H1 (cell line): Measurements from ENCODE around the gene TTR. TPM values are rescaled to one million over a fixed set of nuclear protein-coding genes. Genes with fewer than 3 reads are reported as not detected.
A peak's percentile ranks its signal among the peaks of the same experiment; 100 is the strongest.

Experiments
- CTCF ChIA-PET: fragments of 300-600 bp; sonication (Branson Sonifier 250); formaldehyde crosslinking; loops from one replicate; lab custom pipeline; 2021; ENCODE audit not compliant: partially characterized antibody; lab: Charles Lee
- POLR2A ChIA-PET: fragments of 300-600 bp; sonication (Branson Sonifier 250); formaldehyde crosslinking; loops from one replicate; lab custom pipeline; 2021; ENCODE audit warnings: inconsistent platforms; ENCODE audit not compliant: partially characterized antibody; lab: Charles Lee
- DNase-seq, 2 experiments: peaks; one replicate each; pipeline versions ENCODE4 v3.0.0 to v3.0.0-alpha.2; 2010 to 2022; ENCODE audit warnings: low spot score in 2 of 2, low read depth in 1 of 2, mixed read lengths in 1 of 2
- FAIRE-seq: peaks from 2 replicates; lab custom pipeline; 2011; peaks lifted over from hg19 to GRCh38; lab: Jason Lieb, UNC
- H2AFZ ChIP-seq: 2 replicates; pipeline ENCODE4 v1.8.1; 2012; ENCODE audit warnings: low read length, inconsistent platforms
- H2AK5ac ChIP-seq: 2 replicates; pipeline ENCODE4 v1.6.1; 2013; ENCODE audit warnings: low read depth, low read length
- H2BK120ac ChIP-seq: replicated peaks from 2 replicates; pipeline ENCODE3; 2013; ENCODE audit warnings: low read depth, low read length, inconsistent platforms
- H2BK12ac ChIP-seq: 2 replicates; pipeline ENCODE4 v1.6.1; 2013; ENCODE audit warnings: low read depth, low read length
- H2BK15ac ChIP-seq: 2 replicates; pipeline ENCODE4 v1.6.1; 2013; ENCODE audit warnings: low read length
- H2BK20ac ChIP-seq: 2 replicates; pipeline ENCODE4 v1.6.1; 2013; ENCODE audit warnings: low read length
- H2BK5ac ChIP-seq: 2 replicates; pipeline ENCODE4 v1.6.1; 2013; ENCODE audit warnings: low read depth, low read length
- H3K14ac ChIP-seq: 2 replicates; pipeline ENCODE4 v1.6.1; 2013; ENCODE audit warnings: inconsistent platforms; ENCODE audit not compliant: insufficient read length
- H3K18ac ChIP-seq: 2 replicates; pipeline ENCODE4 v1.6.1; 2013; ENCODE audit warnings: low read length; ENCODE audit errors: extremely low read depth
- H3K23ac ChIP-seq: 2 replicates; pipeline ENCODE4 v1.6.1; 2013; ENCODE audit warnings: inconsistent platforms; ENCODE audit not compliant: insufficient read length
- H3K23me2 ChIP-seq: 2 replicates; pipeline ENCODE4 v1.6.1; 2013; ENCODE audit warnings: low read depth, low read length
- H3K27ac ChIP-seq: 2 replicates; pipeline ENCODE4 v1.6.1; 2011; ENCODE audit warnings: low read depth, low read length, inconsistent platforms
- H3K27me3 ChIP-seq, 4 experiments: replicated peaks in 1 of 4; 1 replicate in 1 of 4; 2 replicates in 3 of 4; pipeline versions ENCODE4 v1.6.1 to v1.8.1; 2011 to 2013; ENCODE audit warnings: low read length in 3 of 4, mild to moderate bottlenecking in 3 of 4, inconsistent platforms in 2 of 4, mixed read lengths in 2 of 4, moderate library complexity in 1 of 4; ENCODE audit not compliant: control insufficient read depth in 3 of 4, insufficient read depth in 3 of 4; ENCODE audit errors: extremely low read depth in 1 of 4
- H3K36me3 ChIP-seq, 4 experiments: 2 replicates each; pipeline versions ENCODE4 v1.6.1 to v1.8.1; 2011 to 2013; ENCODE audit warnings: mild to moderate bottlenecking in 4 of 4, low read length in 3 of 4, moderate library complexity in 2 of 4, control low read depth in 1 of 4, inconsistent platforms in 1 of 4; ENCODE audit not compliant: insufficient read depth in 4 of 4, control insufficient read depth in 2 of 4
- H3K4ac ChIP-seq: replicated peaks from 2 replicates; pipeline ENCODE3; 2013; ENCODE audit warnings: low read length, low read depth, mixed read lengths, inconsistent platforms; ENCODE audit not compliant: insufficient read length
- H3K4me1 ChIP-seq, 4 experiments: replicated peaks in 1 of 4; 1 replicate in 1 of 4; 2 replicates in 3 of 4; pipeline versions ENCODE4 v1.6.1 to v1.8.1; 2011 to 2013; ENCODE audit warnings: low read length in 3 of 4, inconsistent platforms in 2 of 4, mixed read lengths in 1 of 4; ENCODE audit not compliant: insufficient read depth in 4 of 4, control insufficient read depth in 3 of 4
- H3K4me2 ChIP-seq, 2 experiments: 2 replicates each; pipeline versions ENCODE4 v1.6.1 to v1.8.1; 2011 to 2013; ENCODE audit warnings: low read depth in 2 of 2, low read length in 2 of 2, control low read depth in 1 of 2, inconsistent platforms in 1 of 2, mild to moderate bottlenecking in 1 of 2; ENCODE audit not compliant: insufficient read depth in 1 of 2
- H3K4me3 ChIP-seq, 4 experiments: fragments of 200-600, 300-600 bp in 1 of 4; sonication (generic), shearing (Covaris generic), sonication (Bioruptor Twin) in 1 of 4; 2 replicates each; pipeline versions ENCODE4 v1.5.1 to v1.8.1; 2011 to 2016; ENCODE audit warnings: low read length in 4 of 4, low read depth in 3 of 4, control low read depth in 2 of 4, inconsistent platforms in 2 of 4, mild to moderate bottlenecking in 2 of 4, mixed read lengths in 1 of 4, moderate library complexity in 1 of 4; ENCODE audit not compliant: insufficient read depth in 2 of 4; ENCODE audit errors: extremely low read depth in 1 of 4
- H3K56ac ChIP-seq: replicated peaks from 2 replicates; pipeline ENCODE3; 2013; ENCODE audit warnings: low read depth, mild to moderate bottlenecking, mixed read lengths, low read length, inconsistent platforms; ENCODE audit not compliant: insufficient read length
- H3K79me1 ChIP-seq: 2 replicates; pipeline ENCODE4 v1.6.1; 2013; ENCODE audit warnings: low read depth, low read length, control low read depth
- H3K79me2 ChIP-seq, 2 experiments: 2 replicates each; pipeline versions ENCODE4 v1.6.1 to v1.8.1; 2012 to 2013; ENCODE audit warnings: low read length in 2 of 2, mild to moderate bottlenecking in 2 of 2, inconsistent platforms in 1 of 2; ENCODE audit not compliant: insufficient read depth in 2 of 2, control insufficient read depth in 1 of 2
- H3K9ac ChIP-seq, 4 experiments: replicated peaks in 1 of 4; 1 replicate in 1 of 4; 2 replicates in 3 of 4; pipeline versions ENCODE4 v1.6.1 to v1.8.1; 2011 to 2013; ENCODE audit warnings: low read depth in 3 of 4, low read length in 3 of 4, control low read depth in 2 of 4, mild to moderate bottlenecking in 2 of 4, moderate library complexity in 2 of 4, inconsistent platforms in 1 of 4; ENCODE audit errors: extremely low read depth in 1 of 4
- H3K9me3 ChIP-seq, 2 experiments: 2 replicates each; pipeline versions ENCODE4 v1.6.1 to v1.8.1; 2012 to 2013; ENCODE audit warnings: mild to moderate bottlenecking in 2 of 2, moderate library complexity in 2 of 2, control low read depth in 1 of 2, inconsistent platforms in 1 of 2, low read depth in 1 of 2, low read length in 1 of 2, mixed read lengths in 1 of 2; ENCODE audit not compliant: insufficient read depth in 2 of 2
- H4K20me1 ChIP-seq, 2 experiments: replicated peaks in 1 of 2; 2 replicates each; pipeline versions ENCODE3 to v1.8.1; 2011 to 2013; ENCODE audit warnings: inconsistent platforms in 2 of 2, low read length in 2 of 2, mild to moderate bottlenecking in 1 of 2; ENCODE audit not compliant: insufficient read depth in 2 of 2, control insufficient read depth in 1 of 2
- H4K5ac ChIP-seq: 2 replicates; pipeline ENCODE4 v1.6.1; 2013; ENCODE audit warnings: low read length, low read depth, mixed read lengths, inconsistent platforms; ENCODE audit not compliant: insufficient read length
- H4K8ac ChIP-seq: 2 replicates; pipeline ENCODE4 v1.8.0; 2013; ENCODE audit warnings: mild to moderate bottlenecking, moderate library complexity, low read length, inconsistent platforms; ENCODE audit not compliant: insufficient read depth; ENCODE audit errors: extremely low read depth
- H4K91ac ChIP-seq: replicated peaks from 2 replicates; pipeline ENCODE3; 2013; ENCODE audit warnings: low read length, mixed read lengths, inconsistent platforms; ENCODE audit not compliant: insufficient read length
- CBX5 ChIP-seq: fragments of 300-800, 300-1000 bp; sonication (generic); IDR thresholded peaks from 2 replicates; pipeline ENCODE4 v1.7.1; 2016; ENCODE audit warnings: antibody characterized with exemption, low read length, low read depth
- E2F6 ChIP-seq: IDR thresholded peaks from 2 replicates; pipeline ENCODE4 v1.6.1; 2012; ENCODE audit warnings: inconsistent platforms
- MAFK ChIP-seq: IDR thresholded peaks from 2 replicates; pipeline ENCODE4 v1.6.1; 2012; ENCODE audit warnings: low read depth, mild to moderate bottlenecking, improper control_type of control experiment, low read length
- SRF ChIP-seq: IDR thresholded peaks from 2 replicates; pipeline ENCODE4 v1.6.1; 2011; ENCODE audit warnings: mild to moderate bottlenecking, low read depth, low read length, moderate library complexity
- ZNF274 ChIP-seq: IDR thresholded peaks from 2 replicates; pipeline ENCODE4 v1.7.0; 2012; ENCODE audit warnings: low read length, borderline replicate concordance; ENCODE audit errors: extremely low read depth
- WGBS, 2 experiments: shearing (Covaris generic) in 1 of 2; methylation state at CpG; one replicate each; pipeline versions ENCODE4 v1.1.6 to v1.1.7; 2013 to 2015; ENCODE audit warnings: low lambda C conversion rate in 2 of 2, mixed read lengths in 2 of 2, inconsistent platforms in 1 of 2, low coverage in 1 of 2, missing lambda C conversion rate in 1 of 2; ENCODE audit not compliant: insufficient replicate concordance in 2 of 2, insufficient coverage in 1 of 2, insufficient read length in 1 of 2; ENCODE audit errors: extremely low coverage in 1 of 2, missing lambda C conversion rate in 1 of 2; 5-methylcytosine and 5-hydroxymethylcytosine counted together
- polyA plus RNA-seq, 7 experiments: library from polyadenylated mRNA; depleted of rRNA in 3 of 7; stranded (reverse) in 5 of 7; unstranded in 2 of 7; fragments of >200 nt in 5 of 7; fragments of 200-250 nt in 2 of 7; gene quantifications; 1 replicate in 5 of 7; 2 replicates in 1 of 7; 4 replicates in 1 of 7; pipeline versions ENCODE4 v1.2.1 to v1.2.3, GENCODE V29; 2011 to 2013; ENCODE audit warnings: missing spikeins in 2 of 7, mixed read lengths in 2 of 7
- total RNA-seq: library from RNA; stranded (reverse); fragmentation: NEBNext Ultra II Directional; extraction: Animal tissue kit (Norgen Biotek cat#: 25700); gene quantifications from 2 replicates; pipeline ENCODE4 v1.2.1, GENCODE V29; 2021

TTR gene
- total and polyA plus RNA-seq, 2 of the 8 experiments (the other 6 are each of a cell fraction or from before 2014, with no cell fraction given), result not detected

GRCh38 chr18:31591113-31591512, 564 bp upstream of the TTR start:
- Histone ChIP-seq H3K4ac (no peak overlapping the region), H2AFZ (no peak overlapping the region), H4K8ac (no peak overlapping the region), H3K23me2 (no peaks in the 10 kb centered on the region), H2AK5ac (no peak overlapping the region), H3K14ac (no peak overlapping the region), H3K9ac (no peak overlapping the region), H3K79me2 (no peaks in the 10 kb centered on the region), H3K56ac (no peak overlapping the region), H4K5ac (no peak overlapping the region), H3K36me3 (no peaks in the 10 kb centered on the region), H2BK15ac (no peak overlapping the region), H3K9me3 (no peaks in the 10 kb centered on the region), H3K27me3 (no peaks in the 10 kb centered on the region), H2BK20ac (no peak overlapping the region), H4K91ac (no peak overlapping the region), H4K20me1 (no peaks in the 10 kb centered on the region), H2BK5ac (no peak overlapping the region), H2BK120ac (no peak overlapping the region), H3K4me3 (no peak overlapping the region), H3K4me1 (no peaks in the 10 kb centered on the region), H2BK12ac (no peak overlapping the region), H3K79me1 (no peaks in the 10 kb centered on the region), H3K4me2 (no peak overlapping the region), H3K23ac (no peak overlapping the region), H3K18ac (no peak overlapping the region), H3K27ac (no peak overlapping the region)
- DNase-seq, result no peak
- CTCF ChIA-PET, result interaction anchor here (0.7 to 1.7 kb wide), 4 partner anchors 41 to 659 kb away, joined by 3 to 5 read pairs (median 3); no protein-coding TSS in a partner anchor
- FAIRE-seq, result no peak
- no CpG with 5 or more reads among the region's 2 CpGs for WGBS, 2 experiments
- POLR2A ChIA-PET, result no interaction called here
- no peak for TF ChIP-seq CBX5
- TF ChIP-seq MAFK, result peak; percentile 96
- TF ChIP-seq SRF, result no peak
- TF ChIP-seq E2F6, result no peak
- TF ChIP-seq ZNF274, result no peak
